Epidermal melanocyte (primary cell): ENCODE data around the gene KCNQ1.

Experiments
- DNase-seq: peaks from one replicate; pipeline ENCODE4 v3.0.0; 2011; ENCODE audit warnings: low spot score; ENCODE audit not compliant: insufficient read length

Gene KCNQ1

DNA sequence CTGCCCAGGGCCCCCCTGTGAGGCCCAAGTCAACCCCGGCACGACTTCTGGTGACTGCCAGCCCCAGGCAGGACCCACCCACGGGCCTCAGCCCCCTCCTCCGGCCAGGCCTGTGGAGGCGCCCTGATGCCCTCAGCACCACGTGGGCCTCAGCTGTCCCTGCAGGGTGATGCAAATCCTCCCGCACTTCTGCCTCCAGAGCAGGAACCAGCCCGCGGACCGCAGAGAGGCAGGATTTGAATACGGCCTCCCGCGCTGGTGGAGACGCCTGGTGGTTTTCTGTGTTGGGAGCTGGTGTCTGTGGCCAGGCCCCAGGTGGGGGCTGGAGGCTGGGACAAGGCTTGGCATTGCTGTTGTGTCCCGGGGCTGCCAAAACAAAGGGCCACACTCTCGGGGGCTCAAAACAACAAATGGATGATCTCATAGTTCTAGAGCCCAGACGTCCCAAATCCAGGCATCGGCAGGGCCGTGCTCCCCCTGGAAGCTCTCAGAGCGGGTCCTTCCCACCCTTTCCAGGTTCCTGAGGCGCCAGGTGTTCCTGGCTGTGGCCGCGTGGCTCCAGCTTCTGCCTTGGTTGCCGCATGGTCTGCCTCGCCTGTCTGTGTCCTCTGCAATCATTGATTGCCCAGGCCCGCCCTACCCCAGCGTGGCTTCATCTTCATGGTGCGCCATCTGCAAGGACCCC lies 19.9 kb upstream of the KCNQ1 start:
- no peak for DNase-seq

DNA sequence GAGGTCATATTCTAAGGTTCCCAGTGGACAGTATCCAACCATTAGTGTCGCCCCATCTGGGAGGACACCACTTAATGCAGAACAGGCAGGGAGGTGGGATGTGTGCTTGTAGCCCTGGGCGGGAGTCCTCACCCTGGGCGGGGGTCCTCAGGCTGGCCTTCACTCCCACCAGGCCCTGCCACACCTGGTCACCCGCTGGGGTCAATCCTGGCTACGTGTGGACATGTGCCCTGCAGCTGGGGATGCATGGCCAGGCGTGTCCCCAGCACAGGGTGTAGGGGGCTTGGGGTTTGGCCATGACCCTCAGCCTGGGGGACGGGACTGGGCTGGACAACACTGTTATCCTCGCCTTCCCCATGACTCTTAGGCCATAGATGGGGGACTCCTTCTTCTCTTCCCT lies 19.3 kb upstream of the KCNQ1 start:
- no peak for DNase-seq

- DNase-seq = no peak
Measured at GRCh38 chr11:2426221-2426620, 18.6 kb upstream of the KCNQ1 start.

DNA sequence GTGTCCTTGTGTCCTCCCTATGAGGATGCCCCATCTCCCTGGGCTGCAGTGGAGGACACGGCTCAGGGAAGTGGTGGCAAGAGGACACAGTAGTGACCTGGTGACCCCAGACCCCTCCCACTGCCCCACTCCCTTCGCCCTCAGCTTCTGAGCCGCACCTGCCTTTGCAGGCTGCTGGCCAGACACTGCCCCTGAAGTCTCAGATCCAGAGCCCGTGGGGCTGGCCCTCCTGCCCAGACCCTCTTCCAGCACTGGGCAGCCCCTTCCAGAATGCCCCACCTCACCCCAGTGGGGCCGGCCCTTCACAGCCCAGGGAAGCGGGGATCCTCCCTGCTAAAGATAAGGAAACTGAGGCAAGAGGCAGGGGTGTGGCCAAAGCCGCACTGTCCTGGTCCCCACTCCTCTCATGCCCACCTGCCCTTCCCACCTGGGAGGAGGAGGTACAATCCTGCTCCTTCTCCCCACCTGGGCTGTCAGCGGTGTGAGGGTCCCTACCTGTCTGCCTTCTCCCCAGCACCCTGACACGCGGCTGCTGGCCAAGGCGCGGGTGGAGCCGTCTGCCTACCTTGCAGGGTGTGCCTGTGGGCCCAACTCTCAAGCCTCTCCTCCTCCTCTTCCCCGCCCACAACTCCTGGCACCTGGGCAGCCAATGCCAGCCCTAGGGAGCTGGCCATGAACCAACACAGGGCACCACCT lies 17.8 kb upstream of the KCNQ1 start:
- DNase-seq = no peak

DNA sequence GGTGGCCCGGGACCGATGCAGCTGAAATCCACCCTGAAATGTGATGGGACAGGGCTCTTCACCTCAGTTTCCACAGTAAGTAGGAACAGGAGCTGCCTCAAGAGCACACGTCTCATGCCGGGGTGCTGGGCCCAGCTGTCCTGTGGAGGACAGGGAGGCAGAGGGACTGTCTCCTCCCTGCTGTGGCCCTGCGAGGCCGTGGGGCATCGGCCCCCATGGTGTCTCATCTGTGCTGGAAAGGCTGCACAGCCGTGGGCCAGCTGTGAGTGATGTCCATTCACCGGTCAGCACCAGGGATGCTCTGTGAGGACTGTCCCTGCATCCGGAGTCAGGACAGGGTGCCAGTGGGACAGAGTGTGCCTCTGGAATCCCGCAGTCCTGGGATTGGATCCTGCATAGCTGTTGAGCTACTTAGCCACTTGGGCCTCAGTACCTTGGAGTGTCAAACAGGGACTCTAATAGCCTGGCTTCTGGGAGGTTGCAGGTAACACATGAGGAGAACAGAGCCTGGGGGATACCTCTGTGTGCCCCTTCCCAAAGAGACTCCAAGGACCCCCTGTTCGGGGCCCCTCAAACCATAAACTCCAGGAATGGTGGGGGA lies 17.0 kb upstream of the KCNQ1 start:
- no peak for DNase-seq

- DNase-seq = peak; percentile 50
Measured at GRCh38 chr11:2428322-2428795, 16.4 kb upstream of the KCNQ1 start.

- no peak for DNase-seq
Measured at GRCh38 chr11:2431395-2431794, 13.4 kb upstream of the KCNQ1 start.

GRCh38 chr11:2432171-2432621 lies 12.6 kb upstream of the KCNQ1 start:
- no peak for DNase-seq

- DNase-seq = no peak
Measured at GRCh38 chr11:2432628-2433071, 12.2 kb upstream of the KCNQ1 start.

DNA sequence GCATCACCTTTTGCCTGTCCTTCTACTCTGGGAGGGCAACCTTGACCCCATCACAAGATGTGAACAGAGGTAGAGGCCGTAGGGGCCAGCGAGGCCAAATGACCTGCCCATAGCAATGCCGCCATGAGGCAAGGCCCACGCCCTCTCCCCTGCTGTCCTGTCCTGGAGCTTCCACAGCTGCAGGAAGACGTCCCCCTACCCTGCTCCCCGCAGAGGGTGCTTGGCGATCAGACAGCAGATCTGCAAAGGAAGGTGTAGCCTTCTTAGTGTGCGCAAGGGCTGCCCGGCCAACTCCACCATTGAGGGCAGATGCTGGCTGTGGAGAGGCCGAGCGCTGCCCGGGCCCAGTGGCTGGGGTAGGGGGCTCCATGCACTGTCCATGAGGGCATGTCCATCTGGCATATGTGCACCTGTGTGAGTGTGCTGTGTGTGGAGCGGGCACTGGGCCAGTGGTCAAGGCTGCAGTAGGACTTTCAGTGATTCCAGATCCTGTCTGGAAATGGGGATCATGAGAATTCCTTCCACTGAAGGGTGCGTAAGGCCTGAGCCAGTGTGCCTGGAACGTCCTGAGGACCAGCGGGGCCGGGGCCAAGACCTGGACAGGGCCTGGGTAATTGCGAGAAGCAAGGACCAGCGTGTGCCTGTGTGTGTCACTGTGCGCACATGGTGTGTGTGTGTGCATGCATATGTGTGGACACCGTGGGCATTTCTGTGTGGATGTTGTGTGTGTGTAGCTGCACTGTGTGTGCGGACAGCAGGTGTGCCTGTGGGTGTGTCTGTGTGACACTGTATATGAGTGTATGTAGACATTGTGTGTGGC lies 11.5 kb upstream of the KCNQ1 start:
- no peak for DNase-seq

DNA sequence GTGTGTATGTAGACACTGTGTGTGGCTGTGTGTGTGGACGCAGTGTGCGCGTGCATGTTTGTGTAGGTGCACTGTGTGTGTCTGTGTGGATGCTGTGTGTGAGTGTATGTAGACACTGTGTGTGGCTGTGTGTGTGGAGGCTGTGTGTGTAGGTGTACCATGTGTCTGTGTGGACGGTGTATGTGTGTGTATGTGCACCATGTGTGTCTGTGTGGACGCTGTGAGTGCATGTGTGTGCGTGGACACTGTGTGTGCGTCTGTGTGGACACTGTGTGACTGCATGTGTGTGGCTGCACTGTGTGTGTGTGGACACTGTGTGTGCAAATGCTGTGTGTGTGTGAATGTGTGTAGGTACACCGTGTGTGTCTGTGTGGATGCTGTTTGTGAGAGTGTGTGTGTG lies 10.8 kb upstream of the KCNQ1 start:
- no peak for DNase-seq

DNA sequence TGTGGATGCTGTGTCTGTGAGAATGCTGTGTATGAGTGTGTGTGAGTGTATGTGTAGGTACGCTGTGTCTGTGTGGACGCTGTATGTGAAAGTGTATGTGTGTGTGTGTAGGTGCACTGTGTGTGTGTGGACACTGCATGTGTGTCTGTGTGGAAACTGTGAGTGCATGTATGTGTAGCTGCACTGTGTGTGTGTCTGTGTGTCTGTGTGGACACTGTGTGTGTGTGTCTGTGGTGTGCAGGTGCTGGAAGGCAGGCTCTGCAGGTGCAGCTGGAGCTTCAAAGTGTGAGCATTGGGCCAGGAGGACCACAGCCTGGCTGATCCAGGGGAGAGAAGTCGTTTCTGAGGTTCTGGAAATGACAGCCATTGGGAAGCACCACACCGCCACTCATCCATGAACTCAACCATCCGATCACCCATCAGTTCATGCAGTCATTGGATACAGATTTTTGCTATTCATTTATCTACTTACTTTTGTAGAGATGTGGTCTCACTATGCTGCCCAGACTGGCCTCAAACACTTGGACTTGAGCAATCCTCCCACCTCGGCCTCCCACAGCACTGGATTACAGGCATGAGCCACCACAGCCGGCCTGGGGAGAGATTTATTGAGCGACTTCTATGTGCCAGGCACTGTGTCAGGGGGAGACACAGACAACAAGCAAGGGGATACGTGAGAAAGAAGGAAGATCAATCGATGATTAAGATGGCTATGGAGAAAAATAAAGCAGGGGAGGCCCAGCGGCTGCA lies 10.1 kb upstream of the KCNQ1 start:
- DNase-seq = no peak

DNA sequence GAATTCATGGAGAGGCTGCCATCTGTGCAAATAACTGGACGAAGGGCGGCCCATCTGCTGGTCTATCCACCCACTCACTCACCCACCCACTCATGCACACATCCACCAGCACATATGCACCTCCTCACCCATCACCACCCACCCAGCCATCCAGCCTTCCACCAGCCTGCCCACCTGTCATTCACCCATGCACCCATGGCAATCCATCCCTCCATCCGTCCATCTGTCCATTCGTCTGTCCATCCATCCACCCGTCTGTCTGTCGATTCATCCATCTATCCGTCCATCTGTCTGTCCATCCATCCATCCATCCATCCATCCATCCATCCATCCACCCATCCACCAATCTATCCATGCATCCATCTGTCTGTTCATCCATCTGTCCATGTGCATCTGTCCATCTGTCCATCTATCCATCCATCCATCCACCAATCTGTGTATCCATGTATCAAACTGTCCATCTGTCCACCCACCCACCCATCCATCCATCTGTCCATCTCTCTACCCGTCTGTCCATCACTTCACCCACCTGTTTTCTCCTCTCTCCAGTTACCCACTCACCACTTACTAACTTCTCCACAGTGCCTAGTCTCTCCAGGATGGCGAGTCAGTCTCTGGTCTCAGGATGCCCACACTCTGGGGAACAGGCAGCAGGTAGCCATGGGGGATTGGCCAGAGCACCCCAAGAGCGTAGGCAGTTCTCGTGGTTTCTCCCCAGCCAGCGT lies 9.4 kb upstream of the KCNQ1 start:
- no peak for DNase-seq

DNA sequence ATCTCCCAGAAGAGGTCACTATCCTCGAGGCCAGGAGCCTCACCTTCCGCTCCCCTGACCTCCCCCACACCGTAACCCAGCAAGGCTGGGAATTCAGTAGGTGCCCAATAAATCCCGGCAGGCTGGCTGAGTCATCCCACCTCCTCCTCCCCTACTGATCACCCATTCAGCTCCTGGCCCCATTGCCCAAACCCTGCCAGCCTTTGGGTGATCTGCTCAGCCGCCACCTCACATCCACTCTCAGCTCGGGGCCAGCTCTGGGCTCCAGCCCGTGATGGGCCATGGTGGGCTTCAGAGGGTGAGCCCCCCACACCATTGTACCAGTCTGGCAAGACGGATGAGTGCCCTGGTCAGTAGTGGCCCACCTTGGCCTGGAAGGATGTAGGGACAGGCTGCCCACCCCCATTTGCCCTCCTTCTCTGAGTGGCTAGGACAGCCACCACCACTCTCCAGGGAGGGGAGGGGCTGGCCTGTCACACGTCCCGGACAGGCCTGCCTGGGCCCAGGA lies 8.7 kb upstream of the KCNQ1 start:
- DNase-seq = no peak

- DNase-seq = no peak
Measured at GRCh38 chr11:2436521-2437031, 8.2 kb upstream of the KCNQ1 start.

DNA sequence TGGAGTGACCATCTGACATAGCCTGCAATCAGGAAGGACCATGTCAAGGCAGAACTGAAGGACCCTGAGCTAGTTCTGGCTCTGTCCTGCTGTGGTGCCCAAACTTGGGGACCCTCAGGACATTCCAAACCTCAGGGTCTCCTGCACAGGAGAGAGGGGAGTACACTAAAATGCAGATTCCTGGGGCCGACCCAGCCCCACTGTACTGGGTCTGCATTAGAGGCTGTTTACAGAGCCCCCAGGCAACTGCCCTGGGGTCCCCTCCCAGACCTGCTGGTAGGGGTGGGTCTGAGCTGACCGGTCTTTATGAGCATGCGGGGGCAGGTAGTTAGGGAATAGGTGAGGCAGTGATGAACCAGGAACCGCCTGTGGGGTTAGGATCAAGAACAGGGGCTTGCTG lies 7.3 kb upstream of the KCNQ1 start:
- DNase-seq = no peak

DNA sequence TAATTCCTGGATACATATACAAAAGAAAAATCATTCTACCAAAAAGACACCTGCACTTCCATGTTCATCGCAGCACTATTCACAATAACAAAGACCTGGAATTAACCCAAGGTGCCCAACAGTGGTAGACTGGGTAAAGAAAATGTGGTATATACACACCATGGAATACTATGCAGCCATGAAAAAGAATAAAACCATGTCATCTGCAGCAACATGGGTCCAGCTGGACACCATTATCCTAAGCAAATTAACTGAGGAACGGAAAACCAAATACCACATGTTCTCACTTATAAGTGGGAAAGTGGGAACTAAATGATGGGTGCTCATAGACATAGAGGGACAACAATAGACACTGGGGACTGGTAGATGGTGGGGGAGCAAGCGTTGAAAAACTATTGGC lies 5.0 kb upstream of the KCNQ1 start:
- no peak for DNase-seq

- DNase-seq = no peak
Measured at GRCh38 chr11:2440646-2441045, 4.2 kb upstream of the KCNQ1 start.

GRCh38 chr11:2441171-2441570 lies 3.6 kb upstream of the KCNQ1 start:
- DNase-seq = no peak

GRCh38 chr11:2442589-2442988 lies 2.2 kb upstream of the KCNQ1 start:
- DNase-seq = no peak
